GM21423 (cell line): ENCODE results near the gene BCR.
"Not testable (repeated sequence)": the region's sequence is repeated elsewhere in the genome, so short reads cannot be mapped to it uniquely, and the experiment has no call there.

Experiments
- ATAC-seq: cut with Tn5 transposase; IDR thresholded peaks from one replicate; pipeline ENCODE4 v1.9.1; 2021; ENCODE audit warnings: mild to moderate bottlenecking, moderate library complexity; ENCODE audit not compliant: unreplicated experiment

The BCR gene

GRCh38 chr22:23361676-23362075 lies 181.4 kb downstream of the BCR start:
- no peak for ATAC-seq

GRCh38 chr22:23363683-23364082 lies 183.4 kb downstream of the BCR start:
- ATAC-seq, result no peak

- ATAC-seq, result no peak
These were observed 184.1 kb downstream of the BCR start for GRCh38 chr22:23364389-23364788.

GRCh38 chr22:23365524-23365923 lies 185.2 kb downstream of the BCR start:
- ATAC-seq, result no peak

GRCh38 chr22:23365961-23366360 lies 185.7 kb downstream of the BCR start:
- no peak for ATAC-seq

GRCh38 chr22:23367196-23367595 lies 186.9 kb downstream of the BCR start:
- not testable (repeated sequence) for ATAC-seq
